Hepatocyte (in vitro differentiated cells): ENCODE data around the gene UGGT2.

Experiments
- CTCF ChIP-seq: fragments of 200-600 bp; sonication (generic); IDR thresholded peaks from 2 replicates; pipeline ENCODE4 v1.5.1; 2016; ENCODE audit warnings: antibody characterized with exemption, mild to moderate bottlenecking; ENCODE audit not compliant: poor library complexity
- EZH2 ChIP-seq: fragments of 200-600 bp; sonication (generic); IDR thresholded peaks from 2 replicates; pipeline ENCODE4 v1.6.1; 2016; ENCODE audit warnings: antibody characterized with exemption, mild to moderate bottlenecking, borderline replicate concordance

DNA sequence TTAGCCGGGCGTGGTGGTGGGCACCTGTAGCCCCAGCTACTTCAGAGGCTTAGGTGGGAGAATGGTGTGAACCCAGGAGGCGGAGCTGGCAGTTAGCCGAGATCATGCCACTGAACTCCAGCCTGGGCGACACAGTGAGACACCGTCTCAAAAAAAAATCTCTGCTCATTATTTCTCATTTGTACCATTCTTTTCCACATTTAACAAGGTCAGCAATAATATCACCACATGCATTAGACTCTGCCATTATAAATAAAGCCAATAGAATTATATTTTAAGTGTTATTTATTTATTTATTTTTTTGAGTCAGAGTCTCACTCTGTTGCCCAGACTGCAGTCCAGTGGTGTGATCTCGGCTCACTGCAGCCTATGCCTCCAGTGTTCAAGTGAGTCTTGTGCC lies 24.2 kb downstream of the UGGT2 start:
- no peak for TF ChIP-seq CTCF
- TF ChIP-seq EZH2 = no peak
